Stimulated activated memory B cell treated with anti-CD40 and anti-IgM and Interleukin-4, amounts not matched to agents 10 μg/mL and 1 μg/mL and 100 μg/mL, for 72 hours (primary cell): ENCODE data around the gene SERGEF.
"Not testable (repeated sequence)": the region's sequence is repeated elsewhere in the genome, so short reads cannot be mapped to it uniquely, and the experiment has no call there.

ENCODE experiments used
- ATAC-seq: fragments of 150-1000 bp; cut with Tn5 transposase; 2 replicates; pipeline ENCODE4 v1.10.0; 2021
- H3K27ac Mint-ChIP-seq: one replicate; pipeline ENCODE4 v1.8.0; 2022; ENCODE audit warnings: mild to moderate bottlenecking, mixed read lengths
- H3K27me3 Mint-ChIP-seq: one replicate; pipeline ENCODE4 v1.8.0; 2022; ENCODE audit warnings: mixed read lengths
- H3K36me3 Mint-ChIP-seq: one replicate; pipeline ENCODE4 v1.8.0; 2022; ENCODE audit warnings: mixed read lengths
- H3K4me1 Mint-ChIP-seq: one replicate; pipeline ENCODE4 v1.8.0; 2022; ENCODE audit warnings: mixed read lengths
- H3K4me3 Mint-ChIP-seq: one replicate; pipeline ENCODE4 v1.8.0; 2022; ENCODE audit warnings: mild to moderate bottlenecking, moderate library complexity, mixed read lengths
- H3K9me3 Mint-ChIP-seq: one replicate; pipeline ENCODE4 v1.8.0; 2022; ENCODE audit warnings: mixed read lengths

Gene SERGEF

DNA sequence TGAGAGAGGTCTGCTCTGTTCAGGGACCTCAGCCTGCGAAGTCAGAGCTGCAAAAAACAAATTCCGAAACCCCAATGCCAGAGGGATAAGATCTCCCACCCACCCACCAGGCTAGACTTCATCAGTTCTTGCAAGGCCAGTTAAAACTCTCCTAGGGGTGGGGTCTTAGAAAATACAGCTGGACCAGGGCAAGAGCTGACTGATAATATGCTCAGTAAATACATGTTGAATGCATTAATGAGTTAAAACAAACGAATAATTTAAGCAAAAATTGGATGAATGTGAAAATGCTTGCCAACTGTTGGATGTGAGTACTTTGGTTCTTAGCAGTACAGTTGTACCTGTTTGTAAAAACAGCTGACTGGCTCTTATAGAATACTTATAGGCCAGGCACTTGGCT lies 129.8 kb downstream of the SERGEF start:
- peaks cover 38% of the 10 kb centered on the region for H3K36me3 Mint-ChIP-seq
- no peak overlapping the region for H3K27ac Mint-ChIP-seq
- no peaks in the 10 kb centered on the region for H3K27me3 Mint-ChIP-seq
- no peak overlapping the region for H3K4me3 Mint-ChIP-seq
- peaks cover 10% of the 10 kb centered on the region for H3K4me1 Mint-ChIP-seq
- no peaks in the 10 kb centered on the region for H3K9me3 Mint-ChIP-seq
- ATAC-seq = no peak

DNA sequence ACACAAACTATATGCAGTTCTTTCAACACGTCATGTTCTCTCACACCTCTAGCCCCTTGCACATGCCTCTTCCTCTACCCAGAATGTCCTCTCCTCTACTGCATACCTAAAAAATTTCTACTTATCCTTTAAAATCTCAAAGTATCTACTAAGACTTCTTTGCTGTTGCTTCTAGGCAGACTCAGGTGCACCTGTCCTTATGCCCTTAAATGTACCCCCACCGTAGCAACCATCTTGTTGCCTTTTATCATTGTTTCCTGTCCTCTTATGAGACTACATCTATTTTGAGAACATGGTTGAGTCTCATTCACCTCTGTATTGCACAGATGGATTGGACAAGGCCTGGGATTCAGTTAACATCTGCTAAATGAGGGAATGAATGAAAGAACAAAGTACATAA lies 134.1 kb downstream of the SERGEF start:
- Mint-ChIP-seq H3K27ac (no peak overlapping the region), H3K9me3 (no peaks in the 10 kb centered on the region), H3K27me3 (no peaks in the 10 kb centered on the region), H3K4me3 (no peak overlapping the region), H3K4me1 (peaks cover 15% of the 10 kb centered on the region), H3K36me3 (peaks cover 51% of the 10 kb centered on the region)
- ATAC-seq = no peak

DNA sequence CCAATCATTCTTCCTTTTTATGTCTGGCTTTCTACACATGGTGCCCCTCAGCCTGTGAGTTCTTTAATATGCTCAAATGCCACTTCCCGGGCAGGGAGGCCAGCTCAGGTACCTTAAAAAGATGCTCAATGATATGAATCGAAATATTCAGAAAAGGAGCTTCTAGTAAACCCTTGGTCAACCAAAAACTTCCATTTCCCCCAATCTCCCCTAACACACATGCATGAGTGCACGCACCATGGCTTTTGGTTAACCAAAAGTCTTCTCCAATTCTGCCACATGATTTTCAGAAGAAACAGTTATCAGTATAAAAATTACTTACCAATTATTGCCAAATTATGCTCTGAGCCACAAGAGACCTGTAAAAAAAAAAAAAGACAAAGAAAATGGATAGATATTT lies 135.0 kb downstream of the SERGEF start:
- H3K36me3 Mint-ChIP-seq = peaks cover 48% of the 10 kb centered on the region
- H3K4me3 Mint-ChIP-seq = no peak overlapping the region
- peaks cover 15% of the 10 kb centered on the region for H3K4me1 Mint-ChIP-seq
- H3K27ac Mint-ChIP-seq = no peak overlapping the region
- H3K9me3 Mint-ChIP-seq = no peaks in the 10 kb centered on the region
- peak; percentile 55 for ATAC-seq
- H3K27me3 Mint-ChIP-seq = no peaks in the 10 kb centered on the region

DNA sequence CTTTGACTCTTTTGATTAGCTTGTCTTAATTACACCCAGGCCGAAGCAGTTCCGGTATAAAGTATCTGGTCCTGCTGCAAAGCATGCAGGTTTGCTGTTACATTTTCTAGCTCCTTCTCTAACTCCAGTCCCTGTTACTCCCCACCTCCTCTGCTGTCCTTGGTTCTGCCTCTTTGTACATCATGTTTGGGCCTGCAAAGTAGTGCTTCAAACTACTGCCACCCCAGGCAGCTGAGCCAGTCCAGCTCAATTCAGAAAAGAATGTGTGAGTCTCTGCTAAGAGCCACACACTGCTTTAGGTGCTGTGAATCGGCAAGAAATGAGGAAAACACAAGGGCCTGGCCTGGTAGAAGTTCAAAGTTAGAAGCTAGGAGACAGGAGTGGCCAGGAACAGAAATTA lies 136.0 kb downstream of the SERGEF start:
- no peak overlapping the region for H3K27ac Mint-ChIP-seq
- no peak for ATAC-seq
- H3K4me1 Mint-ChIP-seq = peaks cover 15% of the 10 kb centered on the region
- H3K4me3 Mint-ChIP-seq = no peak overlapping the region
- peaks cover 53% of the 10 kb centered on the region for H3K36me3 Mint-ChIP-seq
- no peaks in the 10 kb centered on the region for H3K9me3 Mint-ChIP-seq
- H3K27me3 Mint-ChIP-seq = no peaks in the 10 kb centered on the region

DNA sequence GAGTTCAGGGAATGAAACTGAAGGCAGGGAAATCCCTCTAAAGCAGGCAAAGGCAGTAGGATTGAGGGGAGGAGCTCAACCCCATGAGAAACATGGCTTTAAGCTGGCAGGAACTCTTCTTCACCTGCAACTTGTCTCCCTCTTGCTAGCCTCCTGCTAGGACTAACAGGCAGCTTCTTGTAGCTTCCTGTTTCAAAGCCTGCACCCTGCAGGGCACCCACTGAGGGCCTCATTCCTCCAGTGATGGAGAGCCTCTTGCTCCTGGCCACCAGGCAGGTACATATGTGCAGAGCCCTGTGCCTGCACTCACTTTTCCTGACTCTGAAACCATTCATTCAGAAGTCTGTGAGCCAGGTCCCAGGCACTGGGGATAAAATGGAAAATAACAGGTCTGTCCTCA lies 137.0 kb downstream of the SERGEF start:
- Mint-ChIP-seq H3K4me1 (peaks cover 15% of the 10 kb centered on the region), H3K27ac (no peak overlapping the region), H3K27me3 (no peaks in the 10 kb centered on the region), H3K4me3 (no peak overlapping the region), H3K9me3 (no peaks in the 10 kb centered on the region), H3K36me3 (peaks cover 61% of the 10 kb centered on the region)
- ATAC-seq = no peak

DNA sequence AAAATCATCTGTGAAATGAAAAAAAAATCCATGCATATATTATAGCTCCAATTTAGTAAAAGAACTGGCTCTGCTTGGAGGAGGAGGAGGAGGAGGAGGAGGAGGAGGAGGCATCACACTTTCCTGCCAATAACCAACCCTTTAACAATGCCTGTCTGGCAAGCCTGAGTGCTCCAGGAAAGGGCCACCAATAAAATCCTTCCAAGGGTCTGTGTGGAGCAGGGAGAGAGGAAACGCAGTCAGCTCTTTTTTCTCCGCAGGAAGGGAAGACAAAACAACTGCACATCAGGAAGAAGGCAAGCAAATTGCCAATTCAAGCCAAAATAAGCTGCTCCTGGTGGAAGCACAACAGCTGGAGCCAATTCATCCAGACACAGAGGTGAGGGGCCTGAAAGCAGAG lies 139.3 kb downstream of the SERGEF start:
- Mint-ChIP-seq H3K4me1 (peaks cover 11% of the 10 kb centered on the region), H3K36me3 (peaks cover 78% of the 10 kb centered on the region), H3K4me3 (no peak overlapping the region), H3K27ac (no peak overlapping the region), H3K27me3 (no peaks in the 10 kb centered on the region), H3K9me3 (peaks cover 5% of the 10 kb centered on the region)
- no peak for ATAC-seq

DNA sequence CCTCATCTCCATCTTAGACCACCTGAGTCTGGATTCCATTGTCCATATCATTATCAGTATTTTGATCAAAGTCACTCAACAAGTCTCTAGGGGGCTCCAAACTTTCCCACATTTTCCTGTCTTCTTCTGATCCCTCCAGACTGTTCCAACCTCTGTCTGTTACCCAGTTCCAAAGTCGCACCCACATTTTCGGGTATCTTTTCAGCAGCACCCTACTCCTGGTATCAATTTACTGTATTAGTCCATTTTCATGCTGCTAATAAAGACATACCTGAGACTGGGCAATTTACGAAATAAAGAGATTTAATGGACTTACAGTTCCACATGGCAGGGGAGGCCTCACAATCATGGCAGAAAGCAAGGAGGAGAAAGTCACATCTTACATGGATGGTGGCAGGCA lies 144.4 kb downstream of the SERGEF start:
- H3K27ac Mint-ChIP-seq, ATAC-seq, H3K9me3 Mint-ChIP-seq, H3K4me3 Mint-ChIP-seq, H3K4me1 Mint-ChIP-seq, H3K27me3 Mint-ChIP-seq: not testable (repeated sequence)
- peaks cover 67% of the 10 kb centered on the region for H3K36me3 Mint-ChIP-seq

DNA sequence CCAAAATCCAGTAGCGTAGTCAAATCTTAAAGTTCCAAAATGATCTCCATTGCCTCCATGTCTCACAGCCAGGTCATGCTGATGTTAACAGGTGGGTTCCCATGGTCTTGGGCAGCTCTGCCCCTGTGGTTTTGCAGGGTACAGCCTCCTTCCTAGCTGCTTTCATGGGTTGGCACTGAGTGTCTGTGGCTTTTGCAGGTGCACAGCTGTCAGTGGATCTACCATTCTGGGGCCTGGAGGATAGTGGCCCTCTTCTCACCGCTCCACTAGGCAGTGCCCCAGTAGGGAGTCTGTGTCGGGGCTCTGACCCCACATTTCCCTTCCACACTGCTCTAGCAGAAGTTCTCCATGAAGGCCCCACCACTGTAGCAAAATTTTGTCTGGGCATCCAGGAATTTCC lies 145.5 kb downstream of the SERGEF start:
- Mint-ChIP-seq H3K36me3 (peaks cover 66% of the 10 kb centered on the region), H3K27ac (no peak overlapping the region)

DNA sequence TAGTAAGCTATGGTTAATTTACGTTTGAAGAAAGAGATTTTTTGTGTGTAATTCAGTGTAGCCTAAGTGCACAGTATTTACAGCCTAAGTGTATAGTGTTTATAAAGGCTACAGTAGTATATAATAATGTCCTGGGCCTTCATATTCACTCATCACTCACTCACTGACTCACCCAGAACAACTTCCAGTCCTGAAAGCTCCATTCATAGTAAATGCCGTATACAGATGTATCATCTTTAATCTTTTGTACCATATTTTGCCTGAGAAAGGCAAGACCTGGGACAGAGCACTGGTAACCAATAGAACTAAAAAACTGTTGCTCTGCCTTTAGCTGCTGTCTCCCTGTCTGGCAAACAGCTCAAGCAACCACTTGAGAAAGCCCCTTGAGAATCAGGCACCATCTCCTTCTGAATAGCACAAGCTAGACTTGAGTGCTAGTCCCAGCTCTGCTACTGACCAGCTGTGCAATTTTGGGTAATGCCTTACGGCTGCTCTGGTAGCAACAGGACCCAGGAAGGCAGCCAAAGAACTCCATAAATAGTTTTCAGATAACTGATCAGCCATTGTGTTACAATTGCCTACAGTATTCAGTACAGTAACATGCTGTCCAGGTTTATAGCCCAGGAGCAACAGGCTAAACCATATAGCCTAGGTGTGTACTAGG lies 146.9 kb downstream of the SERGEF start:
- ATAC-seq = no peak
- peaks cover 60% of the 10 kb centered on the region for H3K36me3 Mint-ChIP-seq
- H3K27ac Mint-ChIP-seq = no peak overlapping the region
- H3K4me1 Mint-ChIP-seq = no peaks in the 10 kb centered on the region
- H3K9me3 Mint-ChIP-seq = peaks cover 9% of the 10 kb centered on the region
- no peak overlapping the region for H3K4me3 Mint-ChIP-seq
- no peaks in the 10 kb centered on the region for H3K27me3 Mint-ChIP-seq

More for the DNA sequence above, 145.5 kb downstream of the SERGEF start:
- no peaks in the 10 kb centered on the region for H3K4me1 Mint-ChIP-seq
- H3K9me3 Mint-ChIP-seq = peaks cover 9% of the 10 kb centered on the region
- no peaks in the 10 kb centered on the region for H3K27me3 Mint-ChIP-seq
- no peak overlapping the region for H3K4me3 Mint-ChIP-seq
- no peak for ATAC-seq

DNA sequence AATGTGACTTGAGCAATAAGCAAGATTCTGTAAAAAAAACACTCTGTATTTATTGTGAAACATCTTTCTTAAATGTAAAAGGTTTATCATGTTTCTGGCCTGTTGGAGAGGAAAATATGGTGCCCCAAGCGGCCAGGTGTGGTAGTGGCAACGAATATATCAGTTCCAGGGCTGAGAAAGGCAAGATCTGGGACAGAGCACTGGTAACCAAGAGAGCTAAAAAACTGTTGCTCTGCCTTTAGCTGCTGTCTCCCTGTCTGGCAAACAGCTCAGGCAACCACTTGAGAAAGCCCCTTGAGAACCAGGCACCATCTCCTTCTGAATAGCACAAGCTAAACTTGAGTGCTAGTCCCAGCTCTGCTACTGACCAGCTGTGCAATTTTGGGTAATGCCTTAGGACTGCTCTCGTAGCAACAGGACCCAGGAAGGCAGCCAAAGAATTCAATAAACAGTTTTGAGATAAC lies 148.3 kb downstream of the SERGEF start:
- H3K27me3 Mint-ChIP-seq = no peaks in the 10 kb centered on the region
- no peak for ATAC-seq

DNA sequence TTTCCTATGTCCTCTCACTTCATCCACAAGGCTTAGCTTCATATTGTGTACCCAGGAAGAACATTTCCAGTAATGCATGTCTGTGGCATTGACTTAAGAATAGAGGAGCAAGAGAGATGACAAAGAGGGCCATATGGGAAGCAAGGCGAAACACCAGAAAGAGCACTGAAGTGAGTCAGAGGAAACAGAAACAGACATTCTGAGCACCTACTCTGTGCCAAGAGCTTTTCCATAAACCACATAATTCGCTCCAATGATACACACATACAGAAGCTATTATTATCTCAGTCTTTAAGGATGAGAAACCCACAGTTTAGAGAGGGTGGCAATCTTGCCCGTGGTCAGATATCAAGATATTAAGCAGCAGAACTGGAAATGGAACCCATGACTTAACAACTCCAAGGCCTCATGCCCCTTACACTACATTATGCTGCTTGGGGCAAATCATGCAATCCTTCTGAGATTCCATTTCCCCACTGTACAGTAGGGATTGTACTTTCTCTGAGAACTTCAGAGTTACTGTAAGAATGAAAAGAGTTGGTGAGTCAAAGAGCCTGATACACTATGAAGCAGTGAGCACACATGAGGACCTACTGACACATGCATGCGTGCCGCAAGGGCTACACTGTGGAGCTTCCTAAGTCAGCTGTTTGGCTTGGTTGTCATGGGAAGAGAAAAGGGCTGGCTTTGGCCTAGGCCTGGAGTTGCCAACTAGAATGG lies 151.7 kb downstream of the SERGEF start:
- Mint-ChIP-seq H3K4me3 (no peak overlapping the region), H3K27ac (no peak overlapping the region), H3K27me3 (no peaks in the 10 kb centered on the region), H3K36me3 (peaks cover 59% of the 10 kb centered on the region), H3K4me1 (no peaks in the 10 kb centered on the region), H3K9me3 (no peaks in the 10 kb centered on the region)
- ATAC-seq = no peak

More for the DNA sequence above, 148.3 kb downstream of the SERGEF start:
- Mint-ChIP-seq H3K4me1 (no peaks in the 10 kb centered on the region), H3K36me3 (peaks cover 57% of the 10 kb centered on the region), H3K4me3 (no peak overlapping the region), H3K27ac (no peak overlapping the region), H3K9me3 (peaks cover 5% of the 10 kb centered on the region)

DNA sequence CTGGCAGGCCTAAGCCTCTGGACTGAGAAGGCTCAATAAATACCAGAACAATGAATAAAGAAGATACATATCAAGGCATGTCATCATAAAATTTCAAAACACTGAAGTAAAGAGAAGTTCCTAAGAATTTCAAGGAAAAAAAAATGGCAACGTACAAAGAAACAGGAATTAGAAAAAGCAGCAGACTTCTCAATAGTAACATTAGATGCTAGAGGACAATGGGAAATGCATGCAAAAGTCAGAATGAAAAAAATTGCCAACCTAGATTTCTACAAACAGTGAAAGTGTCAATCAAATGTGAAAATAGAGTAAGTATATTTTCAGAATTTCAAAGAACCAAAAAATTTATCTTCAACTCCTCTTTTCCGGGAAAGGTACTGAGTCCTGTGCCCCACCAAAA lies 153.3 kb downstream of the SERGEF start:
- H3K27me3 Mint-ChIP-seq = no peaks in the 10 kb centered on the region
- ATAC-seq = no peak
- no peak overlapping the region for H3K4me3 Mint-ChIP-seq
- H3K27ac Mint-ChIP-seq = no peak overlapping the region
- H3K4me1 Mint-ChIP-seq = no peaks in the 10 kb centered on the region
- H3K9me3 Mint-ChIP-seq = no peaks in the 10 kb centered on the region
- H3K36me3 Mint-ChIP-seq = peaks cover 66% of the 10 kb centered on the region

DNA sequence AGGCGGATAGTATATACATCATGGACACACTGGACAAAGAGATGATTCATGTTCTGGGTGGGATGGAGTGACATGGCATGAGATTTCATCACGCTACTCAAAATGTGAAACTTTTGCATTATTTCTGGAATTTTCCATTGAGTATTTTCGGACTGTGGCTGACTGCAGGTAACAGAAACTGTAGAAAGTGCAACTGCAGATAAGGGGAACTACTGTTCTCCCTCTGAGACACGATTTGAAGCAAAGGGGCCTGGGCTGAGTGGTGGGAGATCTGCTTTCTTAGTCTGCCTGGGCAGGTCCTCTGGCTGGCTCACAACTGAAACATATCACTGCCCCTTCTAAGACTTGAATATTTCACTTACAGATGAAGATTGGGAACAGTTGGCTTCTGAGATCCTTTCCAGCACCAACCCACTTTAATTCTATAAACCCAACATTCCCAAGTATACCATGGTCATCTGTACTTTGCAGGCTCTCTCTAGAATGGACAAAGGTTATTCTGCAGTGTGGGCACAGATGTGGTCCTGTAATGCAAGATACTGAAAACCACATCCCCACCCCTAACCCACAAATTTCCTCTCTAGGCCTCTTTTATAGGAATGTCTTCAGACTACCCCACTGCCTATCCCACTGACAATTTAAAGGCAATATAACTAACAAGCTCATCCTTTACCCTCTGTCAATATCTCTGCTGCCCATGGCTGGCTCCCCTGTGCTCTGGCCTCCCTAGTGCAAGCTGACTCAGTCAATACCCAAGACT lies 157.1 kb downstream of the SERGEF start:
- peaks cover 66% of the 10 kb centered on the region for H3K36me3 Mint-ChIP-seq
- no peak overlapping the region for H3K4me3 Mint-ChIP-seq
- no peak for ATAC-seq

DNA sequence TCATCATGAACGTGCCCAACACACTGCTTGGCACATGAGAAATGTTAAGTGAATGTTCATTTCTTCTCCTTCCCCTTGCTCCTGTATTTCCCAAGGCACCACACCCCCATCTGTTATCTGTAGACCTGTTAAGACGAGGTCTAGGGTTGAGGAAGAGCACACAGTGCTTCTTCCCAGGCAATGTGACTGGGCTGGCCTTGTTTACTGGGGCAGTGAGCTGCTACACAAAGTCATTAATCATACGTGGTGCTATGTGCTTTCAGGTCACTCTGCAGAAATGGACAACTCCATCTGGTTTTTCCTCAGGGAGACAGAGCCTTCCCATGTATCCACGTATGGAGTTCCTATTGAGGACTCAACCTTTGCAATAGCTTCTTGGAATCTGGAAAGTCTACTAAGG lies 159.6 kb downstream of the SERGEF start:
- ATAC-seq = no peak
- H3K36me3 Mint-ChIP-seq = peaks cover 62% of the 10 kb centered on the region
- H3K27me3 Mint-ChIP-seq = no peaks in the 10 kb centered on the region
- no peaks in the 10 kb centered on the region for H3K4me1 Mint-ChIP-seq
- H3K9me3 Mint-ChIP-seq = peaks cover 3% of the 10 kb centered on the region
- no peak overlapping the region for H3K4me3 Mint-ChIP-seq
- no peak overlapping the region for H3K27ac Mint-ChIP-seq

More for the DNA sequence above, 157.1 kb downstream of the SERGEF start:
- H3K27me3 Mint-ChIP-seq = no peaks in the 10 kb centered on the region
- H3K4me1 Mint-ChIP-seq = no peaks in the 10 kb centered on the region
- no peak overlapping the region for H3K27ac Mint-ChIP-seq
- no peaks in the 10 kb centered on the region for H3K9me3 Mint-ChIP-seq

DNA sequence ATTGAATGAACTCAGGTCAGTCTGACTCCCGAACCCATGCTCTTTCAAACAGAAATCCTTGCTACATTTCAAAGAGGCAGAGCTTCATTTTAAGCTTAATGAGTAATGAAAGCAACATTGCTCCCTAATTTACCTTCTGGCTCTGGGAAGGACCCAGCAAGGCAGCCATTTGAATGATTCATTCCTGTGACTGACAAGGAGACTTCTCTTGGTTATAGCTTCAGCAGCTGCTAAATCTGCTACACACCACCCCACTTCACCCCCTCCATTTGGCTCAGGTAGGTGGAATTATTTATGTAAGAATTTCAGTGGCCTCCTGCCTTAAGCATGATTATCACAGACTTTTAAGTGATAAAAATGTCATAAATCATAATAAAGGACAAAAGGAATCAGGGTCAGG lies 160.6 kb downstream of the SERGEF start:
- no peak overlapping the region for H3K4me3 Mint-ChIP-seq
- H3K36me3 Mint-ChIP-seq = peaks cover 52% of the 10 kb centered on the region
- ATAC-seq = no peak
- H3K4me1 Mint-ChIP-seq = no peaks in the 10 kb centered on the region
- peaks cover 3% of the 10 kb centered on the region for H3K9me3 Mint-ChIP-seq
- H3K27me3 Mint-ChIP-seq = no peaks in the 10 kb centered on the region
- H3K27ac Mint-ChIP-seq = no peak overlapping the region
